DND-41 (cell line): Measurements from ENCODE around the gene ADAMTS3.

Experiments
- ATAC-seq: fragments of 200-7000 bp; cut with Tn5 transposase; 3 replicates; pipeline ENCODE4 v1.9.1; 2021; ENCODE audit warnings: low read depth; ENCODE audit not compliant: insufficient read depth
- DNase-seq: peaks from one replicate; pipeline ENCODE4 v3.0.0-alpha.2; 2020
- H2AFZ ChIP-seq: 2 replicates; pipeline ENCODE4 v1.6.0; 2012; ENCODE audit warnings: low read depth, low read length
- H3K27ac ChIP-seq: 2 replicates; pipeline ENCODE4 v1.5.1; 2012; ENCODE audit warnings: low read length, inconsistent platforms
- H3K27me3 ChIP-seq: fragments of 200-600 bp; sonication (generic); 2 replicates; pipeline ENCODE4 v1.6.0; 2012; ENCODE audit warnings: low read length, mild to moderate bottlenecking, inconsistent platforms; ENCODE audit not compliant: insufficient read depth, poor library complexity
- H3K36me3 ChIP-seq: 2 replicates; pipeline ENCODE4 v1.5.1; 2012; ENCODE audit warnings: low read length, inconsistent platforms; ENCODE audit not compliant: insufficient read depth
- H3K4me1 ChIP-seq: 2 replicates; pipeline ENCODE4 v1.5.1; 2012; ENCODE audit warnings: mild to moderate bottlenecking, low read length; ENCODE audit not compliant: insufficient read depth
- H3K4me2 ChIP-seq: 2 replicates; pipeline ENCODE4 v1.6.0; 2012; ENCODE audit warnings: mild to moderate bottlenecking, moderate library complexity, low read length, inconsistent platforms; ENCODE audit not compliant: insufficient read depth
- H3K4me3 ChIP-seq, 2 experiments: fragments of 200-600 bp in 1 of 2; shearing (Covaris generic) in 1 of 2; 2 replicates each; pipeline ENCODE4 v1.5.1; 2012 to 2016; ENCODE audit warnings: inconsistent platforms in 2 of 2, low read length in 2 of 2, mild to moderate bottlenecking in 2 of 2, low read depth in 1 of 2, moderate library complexity in 1 of 2
- H3K79me2 ChIP-seq: 2 replicates; pipeline ENCODE4 v1.6.0; 2012; ENCODE audit warnings: low read length, inconsistent platforms; ENCODE audit not compliant: insufficient read depth
- H3K9ac ChIP-seq: 2 replicates; pipeline ENCODE4 v1.6.0; 2012; ENCODE audit warnings: low read depth, mild to moderate bottlenecking, inconsistent platforms, low read length, moderate library complexity
- H3K9me3 ChIP-seq: 2 replicates; pipeline ENCODE4 v1.5.1; 2012; ENCODE audit warnings: low read length, moderate library complexity, mild to moderate bottlenecking, inconsistent platforms; ENCODE audit not compliant: insufficient read depth, severe bottlenecking
- H4K20me1 ChIP-seq: 2 replicates; pipeline ENCODE4 v1.6.0; 2012; ENCODE audit warnings: low read length; ENCODE audit not compliant: insufficient read depth
- CTCF ChIP-seq: IDR thresholded peaks from 2 replicates; pipeline ENCODE4 v1.5.1; 2012; ENCODE audit warnings: borderline replicate concordance, low read length, moderate library complexity, mild to moderate bottlenecking; ENCODE audit not compliant: poor library complexity, severe bottlenecking; ENCODE audit errors: extremely low read depth
- EZH2 ChIP-seq: IDR thresholded peaks from 3 replicates; pipeline ENCODE4 v1.6.1; 2012; ENCODE audit warnings: borderline replicate concordance, low read depth, mild to moderate bottlenecking, moderate library complexity, low read length, inconsistent platforms; ENCODE audit not compliant: severe bottlenecking

ADAMTS3 gene

GRCh38 chr4:72587334-72587733, 18.3 kb upstream of the ADAMTS3 start:
- Histone ChIP-seq H3K9me3 (no peaks in the 10 kb centered on the region), H2AFZ (no peak overlapping the region), H3K9ac (no peak overlapping the region), H3K79me2 (no peaks in the 10 kb centered on the region), H3K4me1 (no peaks in the 10 kb centered on the region), H3K27ac (no peak overlapping the region), H4K20me1 (no peaks in the 10 kb centered on the region), H3K36me3 (no peaks in the 10 kb centered on the region), H3K27me3 (no peaks in the 10 kb centered on the region), H3K4me3 (no peak overlapping the region), H3K4me2 (no peak overlapping the region)
- no peak for ATAC-seq
- no peak for DNase-seq
- TF ChIP-seq EZH2 (no peak), CTCF (no peak)

- H3K4me1 ChIP-seq, result no peaks in the 10 kb centered on the region
- no peak for DNase-seq
- H3K36me3 ChIP-seq, result no peaks in the 10 kb centered on the region
- no peak overlapping the region for H2AFZ ChIP-seq
- H3K27me3 ChIP-seq, result no peaks in the 10 kb centered on the region
- H3K4me2 ChIP-seq, result no peak overlapping the region
- no peaks in the 10 kb centered on the region for H3K9me3 ChIP-seq
- ATAC-seq, result no peak
- H3K79me2 ChIP-seq, result no peaks in the 10 kb centered on the region
- no peak overlapping the region for H3K9ac ChIP-seq
- H3K4me3 ChIP-seq, result no peak overlapping the region
- TF ChIP-seq EZH2 (no peak), CTCF (no peak)
- no peak overlapping the region for H3K27ac ChIP-seq
- H4K20me1 ChIP-seq, result no peaks in the 10 kb centered on the region
Measured at GRCh38 chr4:72582853-72583252, 13.8 kb upstream of the ADAMTS3 start.

GRCh38 chr4:72577211-72577610, 8.2 kb upstream of the ADAMTS3 start:
- H3K27me3 ChIP-seq, result no peaks in the 10 kb centered on the region
- TF ChIP-seq EZH2, result no peak
- no peak for TF ChIP-seq CTCF
- no peaks in the 10 kb centered on the region for H3K36me3 ChIP-seq
- H3K4me2 ChIP-seq, result no peak overlapping the region
- no peak overlapping the region for H2AFZ ChIP-seq
- H4K20me1 ChIP-seq, result no peaks in the 10 kb centered on the region
- no peak overlapping the region for H3K4me3 ChIP-seq
- DNase-seq (no peak), ATAC-seq (no peak)
- no peaks in the 10 kb centered on the region for H3K4me1 ChIP-seq
- no peak overlapping the region for H3K27ac ChIP-seq
- no peaks in the 10 kb centered on the region for H3K79me2 ChIP-seq
- no peaks in the 10 kb centered on the region for H3K9me3 ChIP-seq
- H3K9ac ChIP-seq, result no peak overlapping the region

- no peak for ATAC-seq
- Histone ChIP-seq H3K27me3 (peaks cover 22% of the 10 kb centered on the region), H3K4me3 (no peak overlapping the region), H4K20me1 (no peaks in the 10 kb centered on the region), H3K36me3 (no peaks in the 10 kb centered on the region), H3K9me3 (no peaks in the 10 kb centered on the region), H3K4me2 (no peak overlapping the region), H3K9ac (no peak overlapping the region), H3K79me2 (no peaks in the 10 kb centered on the region), H3K4me1 (no peaks in the 10 kb centered on the region; the same call in 1 of the 2 replicates), H2AFZ (no peak overlapping the region), H3K27ac (no peak overlapping the region)
- DNase-seq, result no peak
- no peak for TF ChIP-seq CTCF
- no peak for TF ChIP-seq EZH2
Measured at GRCh38 chr4:72571337-72571736, 2.3 kb upstream of the ADAMTS3 start.
